ENCODE measurements around the gene LRRC41.

DNA sequence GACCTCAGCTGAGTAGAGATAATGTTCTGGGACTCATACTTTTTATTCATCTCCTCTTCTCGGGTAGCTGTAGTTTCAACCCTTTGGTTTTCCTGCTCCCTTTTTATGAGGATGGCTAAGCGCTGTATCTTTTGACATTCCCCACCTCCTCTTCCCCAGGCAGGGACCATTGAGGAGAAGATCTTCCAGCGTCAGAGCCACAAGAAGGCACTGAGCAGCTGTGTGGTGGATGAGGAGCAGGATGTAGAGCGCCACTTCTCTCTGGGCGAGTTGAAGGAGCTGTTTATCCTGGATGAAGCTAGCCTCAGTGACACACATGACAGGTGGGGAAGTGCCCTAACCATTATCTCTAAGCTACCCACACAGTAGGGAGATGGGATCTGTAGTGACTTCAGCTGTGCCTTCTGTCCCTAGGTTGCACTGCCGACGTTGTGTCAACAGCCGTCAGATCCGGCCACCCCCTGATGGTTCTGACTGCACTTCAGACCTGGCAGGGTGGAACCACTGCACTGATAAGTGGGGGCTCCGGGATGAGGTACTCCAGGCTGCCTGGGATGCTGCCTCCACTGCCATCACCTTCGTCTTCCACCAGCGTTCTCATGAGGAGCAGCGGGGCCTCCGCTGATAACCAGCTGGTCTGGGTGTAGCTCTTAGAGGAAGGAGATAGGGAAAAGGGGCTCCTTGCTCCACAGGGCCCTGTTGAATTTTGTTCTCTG, 25.6 kb downstream of the LRRC41 start:
- TF ChIP-seq, protein P1, sequence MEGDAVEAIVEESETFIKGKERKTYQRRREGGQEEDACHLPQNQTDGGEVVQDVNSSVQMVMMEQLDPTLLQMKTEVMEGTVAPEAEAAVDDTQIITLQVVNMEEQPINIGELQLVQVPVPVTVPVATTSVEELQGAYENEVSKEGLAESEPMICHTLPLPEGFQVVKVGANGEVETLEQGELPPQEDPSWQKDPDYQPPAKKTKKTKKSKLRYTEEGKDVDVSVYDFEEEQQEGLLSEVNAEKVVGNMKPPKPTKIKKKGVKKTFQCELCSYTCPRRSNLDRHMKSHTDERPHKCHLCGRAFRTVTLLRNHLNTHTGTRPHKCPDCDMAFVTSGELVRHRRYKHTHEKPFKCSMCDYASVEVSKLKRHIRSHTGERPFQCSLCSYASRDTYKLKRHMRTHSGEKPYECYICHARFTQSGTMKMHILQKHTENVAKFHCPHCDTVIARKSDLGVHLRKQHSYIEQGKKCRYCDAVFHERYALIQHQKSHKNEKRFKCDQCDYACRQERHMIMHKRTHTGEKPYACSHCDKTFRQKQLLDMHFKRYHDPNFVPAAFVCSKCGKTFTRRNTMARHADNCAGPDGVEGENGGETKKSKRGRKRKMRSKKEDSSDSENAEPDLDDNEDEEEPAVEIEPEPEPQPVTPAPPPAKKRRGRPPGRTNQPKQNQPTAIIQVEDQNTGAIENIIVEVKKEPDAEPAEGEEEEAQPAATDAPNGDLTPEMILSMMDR (IDR thresholded peaks at IDR 0.05), result no peak
- TF ChIP-seq POLR2AphosphoS5 (IDR thresholded peaks at IDR 0.05) (no peak), POLR2A (IDR thresholded peaks at IDR 0.05) (no peak), EP300 (IDR thresholded peaks at IDR 0.05) (no peak)

Data from suprapubic skin (tissue), 4 donors.